ENCODE measurements around the gene STOM.

The STOM gene

DNA sequence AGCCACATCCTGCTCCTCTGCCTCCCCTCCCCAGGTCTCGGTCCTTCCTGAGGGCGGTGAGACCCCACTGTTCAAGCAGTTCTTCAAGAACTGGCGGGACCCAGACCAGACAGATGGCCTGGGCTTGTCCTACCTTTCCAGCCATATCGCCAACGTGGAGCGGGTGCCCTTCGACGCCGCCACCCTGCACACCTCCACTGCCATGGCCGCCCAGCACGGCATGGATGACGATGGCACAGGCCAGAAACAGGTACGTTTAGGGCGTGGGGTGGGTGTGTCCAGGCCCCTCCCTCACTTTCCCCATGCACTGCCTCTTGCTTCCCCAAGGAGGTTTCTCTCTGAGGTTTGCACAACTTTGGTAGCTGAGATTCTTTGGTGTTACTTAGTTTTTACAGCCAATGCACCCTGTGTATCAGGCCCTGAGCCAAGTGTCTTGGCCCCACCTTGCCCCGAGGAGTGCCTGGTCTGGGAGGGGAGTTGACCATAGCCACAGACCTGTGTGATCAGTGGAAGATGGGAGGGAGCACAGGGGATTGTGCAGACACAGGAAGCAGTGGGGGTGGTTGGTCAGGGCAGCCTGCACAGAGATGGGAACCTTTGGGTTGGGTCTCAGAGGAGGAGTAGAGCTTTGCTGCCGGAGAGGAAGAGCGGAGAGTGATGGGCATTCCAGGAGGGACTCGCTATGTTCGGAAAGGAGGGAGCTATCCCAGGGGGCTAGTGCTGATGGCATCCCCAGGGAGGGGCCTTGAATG is 51.2 kb downstream of the STOM start:
- DNase-seq: no peak

DNA sequence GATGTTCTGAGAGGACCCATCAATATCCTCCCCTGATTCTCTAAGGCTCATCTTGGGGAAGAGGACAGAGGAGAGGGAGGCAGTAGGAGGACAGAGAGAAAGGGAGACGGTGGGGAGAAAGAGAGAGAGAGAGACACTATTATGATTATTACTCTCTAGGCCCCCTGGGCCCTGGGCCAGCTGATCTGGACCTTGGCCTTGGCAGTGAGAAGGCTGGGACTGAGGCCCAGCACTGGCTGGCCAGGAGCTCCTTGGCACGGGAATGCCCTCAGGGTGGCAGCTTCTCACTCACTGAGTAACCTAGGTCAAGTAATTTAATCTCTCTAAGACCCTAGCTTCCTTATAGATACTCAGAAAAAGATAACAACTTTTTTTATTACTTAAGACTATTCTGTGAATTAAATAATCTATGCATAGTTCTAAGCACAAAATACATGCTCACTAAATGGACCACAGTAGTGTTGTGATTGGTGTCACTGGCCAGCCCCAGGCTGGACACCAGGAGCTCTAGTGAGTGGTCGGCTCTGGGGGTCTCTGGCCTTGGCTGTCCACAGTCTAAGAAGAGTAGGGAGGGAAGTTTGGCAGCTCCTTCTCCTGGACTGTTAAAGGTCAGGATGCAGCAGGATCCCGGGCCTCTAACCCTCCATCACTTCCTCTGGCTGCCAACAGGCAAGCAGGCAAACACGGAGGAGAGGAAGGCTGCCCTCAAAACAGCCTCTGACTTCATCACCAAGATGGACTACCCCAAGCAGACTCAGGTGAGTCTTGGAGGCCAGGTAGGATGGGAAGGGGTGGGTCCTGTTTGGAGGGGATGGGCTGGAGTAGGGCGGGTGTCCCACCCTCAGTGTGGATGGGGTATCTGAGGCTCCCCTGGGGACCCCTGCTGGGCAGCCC is 52.1 kb downstream of the STOM start:
- DNase-seq: no peak

GRCh38 chr9:121316852-121317373 is 53.1 kb downstream of the STOM start:
- DNase-seq: no peak

GRCh38 chr9:121316378-121316777 is 53.7 kb downstream of the STOM start:
- DNase-seq: no peak

DNA sequence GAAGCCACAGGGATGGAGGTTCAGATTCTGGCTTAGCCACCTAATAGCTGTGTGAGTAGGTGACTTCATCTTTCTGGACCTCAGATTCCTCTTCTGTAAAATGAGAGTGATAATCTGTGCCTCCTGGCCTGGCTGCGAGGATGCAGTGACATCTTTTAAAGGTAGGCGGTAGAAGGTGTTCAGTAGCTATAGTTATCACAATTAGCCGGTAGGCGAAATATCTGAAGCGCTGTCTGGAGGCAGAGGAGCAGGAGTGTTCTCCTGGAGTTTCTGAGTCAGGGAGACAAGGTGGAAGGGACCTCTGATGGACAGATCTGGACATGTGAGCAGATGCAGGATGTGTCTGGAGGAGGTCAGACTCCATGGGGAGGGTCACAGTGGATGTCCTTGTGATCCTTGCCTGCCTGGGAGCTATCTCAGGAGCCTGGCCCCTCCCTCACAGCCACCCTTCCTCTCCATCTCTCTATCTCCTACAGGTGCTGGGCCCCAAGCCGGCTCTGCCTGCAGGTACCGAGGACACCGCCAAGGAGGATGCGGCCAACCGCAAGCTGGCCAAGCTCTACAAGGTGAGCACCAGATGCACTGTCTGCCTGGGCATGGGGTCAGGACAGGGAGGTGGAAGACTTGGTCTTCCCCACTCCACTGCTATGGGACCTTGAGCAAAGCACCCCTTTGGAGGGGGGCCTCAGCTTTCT is 56.4 kb downstream of the STOM start:
- DNase-seq: no peak

GRCh38 chr9:121312169-121312568 is 57.9 kb downstream of the STOM start:
- DNase-seq: no peak

- no peak for DNase-seq
Measured at GRCh38 chr9:121310571-121310970, 59.5 kb downstream of the STOM start.

- no peak for DNase-seq
Measured at GRCh38 chr9:121309833-121310425, 60.1 kb downstream of the STOM start.

- no peak for DNase-seq
Measured at GRCh38 chr9:121309171-121309570, 60.9 kb downstream of the STOM start.

- DNase-seq: no peak
Measured at GRCh38 chr9:121308765-121309164, 61.3 kb downstream of the STOM start.

GRCh38 chr9:121307976-121308375 is 62.1 kb downstream of the STOM start:
- DNase-seq: no peak

DNA sequence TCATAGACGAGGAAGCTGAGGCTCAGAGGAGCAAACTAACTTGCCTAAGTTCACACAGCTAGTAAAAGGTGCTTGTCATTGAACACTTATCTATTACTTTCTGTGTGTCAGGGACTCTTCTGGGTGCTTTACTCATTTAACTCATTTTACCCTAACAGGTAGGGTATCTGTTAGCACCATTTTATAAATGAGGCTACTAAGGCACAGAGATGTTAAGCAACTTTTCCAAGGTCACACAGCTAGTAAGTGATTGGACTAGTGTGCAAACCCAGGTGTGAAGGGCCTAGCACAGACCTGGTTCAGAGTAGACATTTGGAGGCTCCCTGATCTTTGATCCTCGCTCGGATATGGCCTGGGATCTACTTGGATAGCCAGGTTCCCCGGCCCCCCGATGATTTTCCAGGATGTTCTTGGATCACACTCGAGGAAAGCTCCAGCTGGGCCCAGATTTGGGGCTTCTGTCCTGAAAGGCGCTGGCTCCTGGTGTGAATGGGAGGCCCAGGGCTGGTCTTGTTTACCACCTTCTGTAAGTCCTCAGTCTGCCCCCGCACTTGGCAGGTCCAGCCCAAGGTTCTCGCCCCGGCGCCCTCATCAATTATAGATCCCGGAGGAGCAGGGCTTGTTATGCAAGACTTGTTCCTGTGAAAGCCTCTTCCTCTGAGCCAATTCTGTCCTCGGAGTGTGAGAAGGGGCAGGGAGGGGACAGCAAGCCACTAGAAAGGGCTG is 64.6 kb downstream of the STOM start:
- no peak for DNase-seq

- no peak for DNase-seq
Measured at GRCh38 chr9:121304707-121305106, 65.3 kb downstream of the STOM start.

- no peak for DNase-seq
Measured at GRCh38 chr9:121303456-121304451, 66.3 kb downstream of the STOM start.

GRCh38 chr9:121302786-121303185 is 67.3 kb downstream of the STOM start:
- DNase-seq: no peak

DNA sequence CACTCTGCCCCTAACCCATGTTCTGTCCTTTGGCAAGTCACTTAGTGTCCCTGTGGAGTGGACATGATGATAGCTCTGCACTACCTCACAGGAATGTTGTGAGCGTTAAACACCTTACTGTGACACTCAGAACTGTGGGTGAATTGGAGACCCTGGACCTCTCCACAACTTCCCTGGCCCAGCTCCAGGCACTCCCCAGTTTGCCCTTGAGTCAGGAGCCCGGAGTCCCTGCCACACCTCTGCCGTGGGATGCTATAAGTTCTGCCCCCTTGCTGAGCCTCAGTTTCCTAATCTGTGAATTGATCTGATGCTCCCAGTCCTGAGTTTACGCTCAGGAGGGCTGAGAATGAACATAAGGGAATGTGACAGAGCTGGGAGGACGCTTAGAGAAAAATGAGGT is 67.7 kb downstream of the STOM start:
- no peak for DNase-seq

DNA sequence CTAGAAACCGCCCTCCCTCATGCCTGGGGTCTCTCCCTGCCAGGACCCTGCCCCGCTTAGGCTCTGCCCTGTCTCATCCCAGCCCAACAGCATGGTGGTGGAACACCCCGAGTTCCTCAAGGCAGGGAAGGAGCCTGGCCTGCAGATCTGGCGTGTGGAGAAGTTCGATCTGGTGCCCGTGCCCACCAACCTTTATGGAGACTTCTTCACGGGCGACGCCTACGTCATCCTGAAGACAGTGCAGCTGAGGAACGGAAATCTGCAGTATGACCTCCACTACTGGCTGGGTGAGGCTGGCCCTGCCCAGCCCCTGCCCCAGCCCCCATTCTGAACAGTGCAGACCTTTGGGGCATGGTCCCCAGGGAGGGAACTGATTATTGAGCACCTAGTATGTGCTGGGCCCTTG is 68.2 kb downstream of the STOM start:
- DNase-seq: no peak

GRCh38 chr9:121300283-121301119 is 69.5 kb downstream of the STOM start:
- no peak for DNase-seq

GRCh38 chr9:121299467-121300282 is 70.4 kb downstream of the STOM start:
- peak; percentile 10 for DNase-seq
